CD14-positive monocyte (primary cell): ENCODE data around the gene NEURL1B. TPM values are rescaled to one million over a fixed set of nuclear protein-coding genes. Genes with fewer than 3 reads are reported as not detected.

Source experiments
- DNase-seq, 3 donors: peaks; one replicate each; pipeline ENCODE4 v3.0.0-alpha.2; 2011 to 2022
- H2AFZ ChIP-seq: 2 replicates; pipeline ENCODE4 v1.6.0; 2012; ENCODE audit warnings: mild to moderate bottlenecking, low read depth, low read length, inconsistent platforms; ENCODE audit not compliant: insufficient read depth, poor library complexity, severe bottlenecking
- H3K27ac ChIP-seq, 2 donors: 1 replicate in 1 of 2; 2 replicates in 1 of 2; pipeline ENCODE4 v1.5.1; 2012 to 2013; ENCODE audit warnings: low read length in 2 of 2, control low read depth in 1 of 2, inconsistent platforms in 1 of 2, low read depth in 1 of 2, mild to moderate bottlenecking in 1 of 2
- H3K27me3 ChIP-seq, 2 donors: one replicate each; pipeline versions ENCODE4 v1.6.0 to v1.6.1; 2011 to 2013; ENCODE audit warnings: low read length in 2 of 2; ENCODE audit not compliant: control insufficient read depth in 2 of 2, insufficient read depth in 2 of 2
- H3K36me3 ChIP-seq, 2 donors: replicated peaks in 1 of 2; 1 replicate in 1 of 2; 2 replicates in 1 of 2; pipeline versions ENCODE4 v1.5.1 to v1.6.1; 2012 to 2013; ENCODE audit warnings: low read length in 2 of 2, control low read depth in 1 of 2, inconsistent platforms in 1 of 2, mild to moderate bottlenecking in 1 of 2; ENCODE audit not compliant: insufficient read depth in 2 of 2, control insufficient read depth in 1 of 2
- H3K4me1 ChIP-seq, 2 donors: 1 replicate in 1 of 2; 2 replicates in 1 of 2; pipeline versions ENCODE4 v1.5.1 to v1.6.1; 2012 to 2013; ENCODE audit warnings: low read length in 2 of 2, control low read depth in 1 of 2, inconsistent platforms in 1 of 2, mild to moderate bottlenecking in 1 of 2, moderate library complexity in 1 of 2; ENCODE audit not compliant: insufficient read depth in 2 of 2, control insufficient read depth in 1 of 2
- H3K4me2 ChIP-seq: replicated peaks from 2 replicates; pipeline ENCODE3; 2012; ENCODE audit warnings: low read length, moderate library complexity, mild to moderate bottlenecking; ENCODE audit not compliant: poor library complexity, severe bottlenecking; ENCODE audit errors: extremely low read depth
- H3K4me3 ChIP-seq, 3 experiments: fragments of 200-600 bp in 1 of 3; sonication (generic) in 1 of 3; replicated peaks in 1 of 3; 1 replicate in 2 of 3; 2 replicates in 1 of 3; pipeline ENCODE4 v1.5.1; 2011 to 2013; ENCODE audit warnings: low read length in 3 of 3, mild to moderate bottlenecking in 3 of 3, control low read depth in 2 of 3, low read depth in 2 of 3, inconsistent platforms in 1 of 3, moderate library complexity in 1 of 3
- H3K79me2 ChIP-seq: 2 replicates; pipeline ENCODE4 v1.6.0; 2012; ENCODE audit warnings: mild to moderate bottlenecking, control low read depth, inconsistent platforms, low read length, moderate library complexity; ENCODE audit not compliant: insufficient read depth
- H3K9ac ChIP-seq: 2 replicates; pipeline ENCODE4 v1.6.0; 2017; ENCODE audit warnings: low read length, mild to moderate bottlenecking; ENCODE audit not compliant: insufficient read depth, poor library complexity, severe bottlenecking
- H3K9me3 ChIP-seq, 2 donors: replicated peaks in 1 of 2; 1 replicate in 1 of 2; 2 replicates in 1 of 2; pipeline versions ENCODE4 v1.5.1 to v1.6.1; 2012 to 2013; ENCODE audit warnings: low read length in 2 of 2, control low read depth in 1 of 2; ENCODE audit not compliant: control insufficient read depth in 1 of 2, insufficient read depth in 1 of 2
- H4K20me1 ChIP-seq: 2 replicates; pipeline ENCODE4 v1.6.0; 2012; ENCODE audit warnings: mild to moderate bottlenecking, low read length, control low read depth, moderate library complexity; ENCODE audit not compliant: insufficient read depth
- H3K27ac Mint-ChIP-seq, 7 donors: one replicate each; pipeline ENCODE4 v1.8.0; 2020; ENCODE audit warnings: mild to moderate bottlenecking in 7 of 7, mixed read lengths in 7 of 7, moderate library complexity in 6 of 7, inconsistent platforms in 2 of 7
- H3K27me3 Mint-ChIP-seq, 3 donors: one replicate each; pipeline ENCODE4 v1.8.0; 2021 to 2022; ENCODE audit warnings: low read depth in 3 of 3, mild to moderate bottlenecking in 3 of 3, mixed read lengths in 3 of 3, moderate library complexity in 3 of 3, inconsistent platforms in 1 of 3
- H3K36me3 Mint-ChIP-seq, 2 donors: one replicate each; pipeline ENCODE4 v1.8.0; 2020; ENCODE audit warnings: mixed read lengths in 2 of 2, inconsistent platforms in 1 of 2, mild to moderate bottlenecking in 1 of 2
- H3K4me1 Mint-ChIP-seq: one replicate; pipeline ENCODE4 v1.8.0; 2020; ENCODE audit warnings: mild to moderate bottlenecking, mixed read lengths
- H3K4me3 Mint-ChIP-seq, 2 donors: one replicate each; pipeline ENCODE4 v1.8.0; 2020; ENCODE audit warnings: mild to moderate bottlenecking in 2 of 2, mixed read lengths in 2 of 2, moderate library complexity in 1 of 2
- H3K9me3 Mint-ChIP-seq, 7 donors: one replicate each; pipeline ENCODE4 v1.8.0; 2020 to 2022; ENCODE audit warnings: mixed read lengths in 7 of 7, mild to moderate bottlenecking in 6 of 7, moderate library complexity in 6 of 7, inconsistent platforms in 2 of 7
- CTCF ChIP-seq: fragments of 200-600 bp; IDR thresholded peaks from one replicate; pipeline ENCODE4 v1.8.0; 2022; ENCODE audit warnings: antibody characterized with exemption, mild to moderate bottlenecking
- WGBS: methylation state at CpG from one replicate; pipeline ENCODE4 v1.1.5; 2013; ENCODE audit warnings: missing lambda C conversion rate; ENCODE audit not compliant: insufficient coverage; 5-methylcytosine and 5-hydroxymethylcytosine counted together
- intact Hi-C, 2 donors: fragments of 100-400 bp; cut with micrococcal nuclease; formaldehyde crosslinking; loops; one replicate each; pipeline versions ENCODE4 v1.15.0 to v1.15.1; 2023
- polyA plus RNA-seq, 3 donors: library from polyadenylated mRNA; depleted of rRNA in 1 of 3; unstranded in 2 of 3; stranded (reverse) in 1 of 3; fragments of 300-500 nt in 2 of 3; fragments of >200 nt in 1 of 3; fragmentation: Illumina TruSeq in 2 of 3; gene quantifications; 1 replicate in 2 of 3; 2 replicates in 1 of 3; pipeline ENCODE4 v1.2.3, GENCODE V29; 2012 to 2021

NEURL1B gene
- polyA plus RNA-seq, 3 donors: 0.01 TPM; not detected in 2

- DNase-seq: no peak
- H3K27ac ChIP-seq: no peak overlapping the region
- H3K4me1 ChIP-seq: no peaks in the 10 kb centered on the region
- intact Hi-C loops: no loop called here
- H3K79me2 ChIP-seq: no peaks in the 10 kb centered on the region
- no peaks in the 10 kb centered on the region for H3K36me3 Mint-ChIP-seq
- peaks cover 0 to 7% of the 10 kb centered on the region in 2 donors for H3K9me3 ChIP-seq
- H3K36me3 ChIP-seq: no peaks in the 10 kb centered on the region
- no peak overlapping the region for H3K4me3 ChIP-seq
- H3K4me3 Mint-ChIP-seq: no peak overlapping the region
- WGBS: 91% methylated on average over 4 of the region's 6 CpGs
- H3K4me2 ChIP-seq: no peak overlapping the region
- no peak overlapping the region for H3K27ac Mint-ChIP-seq
- no peak for TF ChIP-seq CTCF
- no peaks in the 10 kb centered on the region for H3K27me3 ChIP-seq
- peaks cover 5 to 10% (median 9%) of the 10 kb centered on the region in 3 donors for H3K27me3 Mint-ChIP-seq
- no peaks in the 10 kb centered on the region for H3K4me1 Mint-ChIP-seq
- no peaks in the 10 kb centered on the region for H4K20me1 ChIP-seq
- peaks cover 0 to 12% (median 7%) of the 10 kb centered on the region in 7 donors for H3K9me3 Mint-ChIP-seq
- H3K9ac ChIP-seq: no peak overlapping the region
- no peak overlapping the region for H2AFZ ChIP-seq
These were observed 33.8 kb upstream of the NEURL1B start for GRCh38 chr5:172607213-172607793.

GRCh38 chr5:172608773-172609172 is 32.3 kb upstream of the NEURL1B start:
- no peaks in the 10 kb centered on the region for H3K4me1 Mint-ChIP-seq
- H3K36me3 Mint-ChIP-seq: no peaks in the 10 kb centered on the region
- peaks cover 0 to 12% (median 7%) of the 10 kb centered on the region in 7 donors for H3K9me3 Mint-ChIP-seq
- H3K27ac ChIP-seq: no peak overlapping the region
- H4K20me1 ChIP-seq: no peaks in the 10 kb centered on the region
- no peak overlapping the region for H2AFZ ChIP-seq
- H3K4me2 ChIP-seq: no peak overlapping the region
- no peak overlapping the region for H3K27ac Mint-ChIP-seq
- no CpG with 5 or more reads among the region's 3 CpGs for WGBS
- no peaks in the 10 kb centered on the region for H3K79me2 ChIP-seq
- no peak overlapping the region for H3K4me3 ChIP-seq
- H3K9me3 ChIP-seq: peaks cover 0 to 7% of the 10 kb centered on the region in 2 donors
- no peak for DNase-seq
- TF ChIP-seq CTCF: no peak
- no peaks in the 10 kb centered on the region for H3K4me1 ChIP-seq
- no peak overlapping the region for H3K9ac ChIP-seq
- H3K27me3 ChIP-seq: no peaks in the 10 kb centered on the region
- H3K36me3 ChIP-seq: no peaks in the 10 kb centered on the region
- H3K4me3 Mint-ChIP-seq: no peak overlapping the region
- peaks cover 6 to 10% (median 7%) of the 10 kb centered on the region in 3 donors for H3K27me3 Mint-ChIP-seq
- intact Hi-C loops: no loop called here
